NT2/D1 (cell line): ENCODE measurements around the gene C20orf141.

Experiments
- DNase-seq: peaks from one replicate; pipeline ENCODE4 v3.0.0-alpha.2; 2011; ENCODE audit warnings: low read depth, low spot score
- H3K27me3 ChIP-seq: 2 replicates; pipeline ENCODE4 v1.6.0; 2011; ENCODE audit warnings: mild to moderate bottlenecking; ENCODE audit not compliant: insufficient read length, insufficient read depth
- H3K36me3 ChIP-seq: 2 replicates; pipeline ENCODE4 v1.6.1; 2011; ENCODE audit warnings: mild to moderate bottlenecking, low read length, mixed read lengths; ENCODE audit not compliant: insufficient read depth, insufficient read length
- H3K4me1 ChIP-seq: 2 replicates; pipeline ENCODE4 v1.5.1; 2011; ENCODE audit not compliant: insufficient read depth, insufficient read length
- H3K4me3 ChIP-seq: 2 replicates; pipeline ENCODE4 v1.5.1; 2011; ENCODE audit warnings: low read depth; ENCODE audit not compliant: insufficient read length
- H3K9ac ChIP-seq: 2 replicates; pipeline ENCODE4 v1.6.0; 2011; ENCODE audit warnings: low read depth; ENCODE audit not compliant: insufficient read length
- H3K9me3 ChIP-seq: 2 replicates; pipeline ENCODE4 v1.5.1; 2011; ENCODE audit warnings: mild to moderate bottlenecking, low read length; ENCODE audit not compliant: insufficient read depth
- SUZ12 ChIP-seq: IDR thresholded peaks from 2 replicates; pipeline ENCODE4 v1.6.1; 2011; ENCODE audit not compliant: insufficient read length, insufficient read depth; ENCODE audit errors: extremely low read depth
- YY1 ChIP-seq: IDR thresholded peaks from 2 replicates; pipeline ENCODE4 v1.6.1; 2011; ENCODE audit not compliant: insufficient read length, insufficient read depth
- ZNF274 ChIP-seq: IDR thresholded peaks from 2 replicates; pipeline ENCODE4 v1.6.1; 2011; ENCODE audit warnings: mild to moderate bottlenecking, low read depth, low read length

The C20orf141 gene

GRCh38 chr20:2845607-2846006 is 30.8 kb downstream of the C20orf141 start:
- H3K27me3 ChIP-seq = no peaks in the 10 kb centered on the region
- H3K4me3 ChIP-seq = no peak overlapping the region
- no peak for DNase-seq
- no peaks in the 10 kb centered on the region for H3K4me1 ChIP-seq
- H3K9me3 ChIP-seq = no peaks in the 10 kb centered on the region
- no peak overlapping the region for H3K9ac ChIP-seq
- peaks cover 3% of the 10 kb centered on the region for H3K36me3 ChIP-seq
- TF ChIP-seq SUZ12 (no peak), YY1 (no peak), ZNF274 (no peak)

GRCh38 chr20:2846698-2847097 is 31.9 kb downstream of the C20orf141 start:
- DNase-seq = no peak

DNA sequence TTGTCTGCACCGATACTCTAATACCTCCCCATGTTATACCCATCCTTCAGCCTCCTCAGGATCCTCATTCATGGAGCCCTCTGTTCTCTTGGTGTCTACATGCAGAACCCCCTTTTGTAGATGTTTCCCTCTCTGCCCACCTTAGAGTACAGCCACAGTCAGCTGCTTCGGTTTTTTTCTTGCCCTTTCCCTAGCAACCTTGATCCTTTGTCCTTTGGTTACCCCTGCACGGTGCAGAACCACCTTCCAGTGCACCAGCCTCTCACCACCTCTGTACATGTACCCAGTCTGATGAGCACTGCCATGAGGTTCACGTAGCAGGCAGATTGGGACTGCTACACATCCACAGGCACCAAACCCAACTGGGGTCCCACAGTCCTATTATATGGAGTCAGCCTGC is 33.0 kb downstream of the C20orf141 start:
- TF ChIP-seq SUZ12 (no peak), ZNF274 (no peak), YY1 (no peak)
- Histone ChIP-seq H3K9ac (no peak overlapping the region), H3K36me3 (peaks cover 3% of the 10 kb centered on the region), H3K9me3 (no peaks in the 10 kb centered on the region), H3K27me3 (no peaks in the 10 kb centered on the region), H3K4me3 (no peak overlapping the region), H3K4me1 (peaks cover 3% of the 10 kb centered on the region)
- no peak for DNase-seq

More at GRCh38 chr20:2846698-2847097, 31.9 kb downstream of the C20orf141 start:
- Histone ChIP-seq H3K27me3 (no peaks in the 10 kb centered on the region), H3K9me3 (no peaks in the 10 kb centered on the region), H3K4me1 (no peaks in the 10 kb centered on the region), H3K36me3 (peaks cover 3% of the 10 kb centered on the region), H3K9ac (no peak overlapping the region), H3K4me3 (no peak overlapping the region)
- TF ChIP-seq YY1 (no peak), SUZ12 (no peak)

DNA sequence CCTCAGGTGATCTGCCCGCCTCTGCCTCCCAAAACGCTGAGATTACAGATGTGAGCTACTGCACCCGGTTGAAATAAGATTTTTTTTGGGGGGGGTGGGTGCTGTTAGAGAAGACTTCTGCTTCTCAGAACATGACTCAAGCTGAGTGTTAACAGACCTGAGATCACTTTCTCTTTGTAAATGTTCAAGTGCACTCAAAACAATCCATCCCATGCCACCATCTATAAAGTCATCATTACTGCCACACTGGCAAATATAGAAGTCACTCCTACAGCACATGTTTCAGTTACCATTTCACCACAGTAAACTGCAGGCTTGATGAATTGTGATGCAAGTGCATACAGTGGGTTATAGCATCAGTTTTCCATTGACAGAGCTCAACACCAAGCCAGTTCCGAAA is 34.7 kb downstream of the C20orf141 start:
- Histone ChIP-seq H3K9ac (no peak overlapping the region), H3K27me3 (no peaks in the 10 kb centered on the region), H3K4me1 (peaks cover 3% of the 10 kb centered on the region), H3K4me3 (no peak overlapping the region), H3K9me3 (no peaks in the 10 kb centered on the region), H3K36me3 (peaks cover 3% of the 10 kb centered on the region)
- TF ChIP-seq ZNF274 = no peak
- TF ChIP-seq SUZ12 = no peak
- no peak for TF ChIP-seq YY1
- no peak for DNase-seq

DNA sequence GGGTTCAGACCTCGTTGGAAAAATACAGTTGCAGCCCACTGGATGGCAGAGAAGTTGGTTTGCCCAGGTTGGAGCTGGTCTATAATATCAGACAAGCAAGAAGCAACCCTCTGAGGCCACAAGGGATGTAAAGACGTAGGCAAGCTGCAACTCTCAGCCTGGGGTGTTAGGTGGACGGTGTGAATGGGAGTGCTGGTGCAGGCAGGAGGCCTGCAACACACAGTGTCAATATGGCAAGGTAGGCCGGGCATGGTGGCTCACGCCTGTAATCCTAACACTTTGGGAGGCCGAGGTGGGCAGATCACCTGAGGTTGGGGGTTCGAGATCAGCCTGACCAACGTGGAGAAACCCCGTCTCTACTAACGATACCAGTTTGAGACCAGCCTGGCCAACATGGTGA is 36.3 kb downstream of the C20orf141 start:
- Histone ChIP-seq H3K9me3 (no peaks in the 10 kb centered on the region), H3K36me3 (no peaks in the 10 kb centered on the region), H3K9ac (no peak overlapping the region), H3K4me3 (no peak overlapping the region), H3K27me3 (no peaks in the 10 kb centered on the region), H3K4me1 (peaks cover 3% of the 10 kb centered on the region)
- no peak for DNase-seq
- TF ChIP-seq ZNF274 = no peak
- TF ChIP-seq YY1 = no peak
- no peak for TF ChIP-seq SUZ12

- peaks cover 30% of the 10 kb centered on the region for H3K36me3 ChIP-seq
- no peaks in the 10 kb centered on the region for H3K9me3 ChIP-seq
- TF ChIP-seq YY1 = no peak
- TF ChIP-seq SUZ12 = no peak
- no peak for TF ChIP-seq ZNF274
- no peak for DNase-seq
- H3K9ac ChIP-seq = no peak overlapping the region
- no peaks in the 10 kb centered on the region for H3K4me1 ChIP-seq
- no peak overlapping the region for H3K4me3 ChIP-seq
- no peaks in the 10 kb centered on the region for H3K27me3 ChIP-seq
These were observed 43.8 kb downstream of the C20orf141 start for GRCh38 chr20:2858591-2858990.

- Histone ChIP-seq H3K36me3 (peaks cover 38% of the 10 kb centered on the region), H3K9ac (no peak overlapping the region), H3K9me3 (no peaks in the 10 kb centered on the region), H3K4me3 (no peak overlapping the region), H3K27me3 (no peaks in the 10 kb centered on the region), H3K4me1 (no peaks in the 10 kb centered on the region)
- no peak for TF ChIP-seq SUZ12
- no peak for DNase-seq
These were observed 44.7 kb downstream of the C20orf141 start for GRCh38 chr20:2859330-2860121.

GRCh38 chr20:2864626-2865025 is 49.8 kb downstream of the C20orf141 start:
- no peak overlapping the region for H3K9ac ChIP-seq
- peaks cover 62% of the 10 kb centered on the region for H3K36me3 ChIP-seq
- TF ChIP-seq ZNF274 (no peak), YY1 (no peak), SUZ12 (no peak)
- H3K9me3 ChIP-seq = no peaks in the 10 kb centered on the region
- no peaks in the 10 kb centered on the region for H3K4me1 ChIP-seq
- no peak overlapping the region for H3K4me3 ChIP-seq
- DNase-seq = no peak
- no peaks in the 10 kb centered on the region for H3K27me3 ChIP-seq
